ENCODE data around the gene NDUFB10.

DNA sequence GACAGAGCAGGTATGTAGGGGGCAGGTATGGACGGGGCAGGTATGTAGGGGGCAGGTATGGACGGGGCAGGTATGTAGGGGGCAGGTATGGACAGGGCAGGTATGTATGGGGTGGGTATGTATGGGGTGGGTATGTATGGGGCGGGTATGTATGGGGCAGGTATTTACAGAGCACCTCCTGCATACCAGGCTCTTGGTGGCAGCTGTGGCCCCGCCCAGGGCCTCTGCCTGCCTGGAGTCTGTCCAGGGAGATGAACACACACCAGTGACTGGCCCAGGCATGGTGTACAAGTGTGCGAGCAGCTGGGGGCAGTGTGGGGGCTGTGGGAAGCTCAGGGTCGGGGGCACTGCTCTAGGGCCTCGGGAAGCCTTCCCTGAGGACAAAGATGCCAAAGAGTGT, 9.3 kb upstream of the NDUFB10 start:
- TF ChIP-seq, protein P1, sequence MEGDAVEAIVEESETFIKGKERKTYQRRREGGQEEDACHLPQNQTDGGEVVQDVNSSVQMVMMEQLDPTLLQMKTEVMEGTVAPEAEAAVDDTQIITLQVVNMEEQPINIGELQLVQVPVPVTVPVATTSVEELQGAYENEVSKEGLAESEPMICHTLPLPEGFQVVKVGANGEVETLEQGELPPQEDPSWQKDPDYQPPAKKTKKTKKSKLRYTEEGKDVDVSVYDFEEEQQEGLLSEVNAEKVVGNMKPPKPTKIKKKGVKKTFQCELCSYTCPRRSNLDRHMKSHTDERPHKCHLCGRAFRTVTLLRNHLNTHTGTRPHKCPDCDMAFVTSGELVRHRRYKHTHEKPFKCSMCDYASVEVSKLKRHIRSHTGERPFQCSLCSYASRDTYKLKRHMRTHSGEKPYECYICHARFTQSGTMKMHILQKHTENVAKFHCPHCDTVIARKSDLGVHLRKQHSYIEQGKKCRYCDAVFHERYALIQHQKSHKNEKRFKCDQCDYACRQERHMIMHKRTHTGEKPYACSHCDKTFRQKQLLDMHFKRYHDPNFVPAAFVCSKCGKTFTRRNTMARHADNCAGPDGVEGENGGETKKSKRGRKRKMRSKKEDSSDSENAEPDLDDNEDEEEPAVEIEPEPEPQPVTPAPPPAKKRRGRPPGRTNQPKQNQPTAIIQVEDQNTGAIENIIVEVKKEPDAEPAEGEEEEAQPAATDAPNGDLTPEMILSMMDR (IDR thresholded peaks at IDR 0.05): no peak
- TF ChIP-seq POLR2A (IDR thresholded peaks at IDR 0.05): no peak

All from testis (tissue), 2 donors.